GM21528 (cell line): ENCODE results near the gene KLHL13.
"Not testable (repeated sequence)": the region's sequence is repeated elsewhere in the genome, so short reads cannot be mapped to it uniquely, and the experiment has no call there.

Experiments used
- ATAC-seq: cut with Tn5 transposase; IDR thresholded peaks from one replicate; pipeline ENCODE4 v1.9.1; 2021; ENCODE audit warnings: mild to moderate bottlenecking, moderate library complexity; ENCODE audit not compliant: unreplicated experiment, low FRiP score

KLHL13 gene

DNA sequence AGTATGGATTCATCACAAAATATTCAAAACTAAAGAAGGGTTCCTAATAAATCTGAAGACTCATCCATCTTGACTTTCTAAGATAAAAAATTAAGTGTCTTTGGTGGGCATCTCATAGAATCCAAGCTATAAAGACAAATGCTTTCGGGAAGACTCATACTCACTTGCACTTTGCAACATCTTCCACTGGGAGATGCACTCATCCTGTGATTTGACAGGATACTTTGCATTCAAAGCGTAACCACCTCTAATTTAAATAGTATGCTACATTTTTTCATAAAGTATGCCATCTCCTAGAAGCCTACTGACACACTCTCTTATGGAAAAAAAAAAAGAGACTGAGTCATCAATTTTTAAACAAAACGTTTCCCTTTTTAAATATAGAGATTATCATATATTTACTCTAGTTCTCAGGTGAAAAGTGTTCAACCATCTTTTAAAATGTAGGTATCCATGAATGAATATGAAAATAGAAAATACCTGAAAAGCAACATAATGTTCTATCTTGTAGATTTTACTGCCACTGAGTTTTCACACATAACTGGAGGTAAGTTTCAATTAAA lies 119.6 kb downstream of the KLHL13 start:
- no peak for ATAC-seq

DNA sequence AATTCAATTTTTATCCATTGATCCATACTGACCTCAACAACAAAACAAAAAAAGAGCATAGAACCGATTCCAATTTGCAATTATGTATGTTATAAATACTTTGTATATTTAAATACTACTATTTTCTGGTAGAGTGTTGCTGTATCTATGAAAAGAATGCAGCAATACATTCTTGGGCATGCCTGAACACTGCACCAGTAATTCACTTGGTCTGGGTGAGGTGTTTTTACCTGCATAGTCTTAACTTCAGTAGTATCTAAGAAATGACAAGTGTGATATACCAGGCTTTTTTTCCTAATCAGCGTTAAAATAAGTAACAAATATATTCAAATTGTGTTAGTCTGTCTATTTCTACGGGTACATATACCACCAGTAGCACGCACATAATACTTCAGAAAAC lies 120.2 kb downstream of the KLHL13 start:
- no peak for ATAC-seq

- no peak for ATAC-seq
These were observed 121.2 kb downstream of the KLHL13 start for GRCh38 chrX:117995378-117995777.

- ATAC-seq = no peak
These were observed 124.4 kb downstream of the KLHL13 start for GRCh38 chrX:117992192-117992723.

DNA sequence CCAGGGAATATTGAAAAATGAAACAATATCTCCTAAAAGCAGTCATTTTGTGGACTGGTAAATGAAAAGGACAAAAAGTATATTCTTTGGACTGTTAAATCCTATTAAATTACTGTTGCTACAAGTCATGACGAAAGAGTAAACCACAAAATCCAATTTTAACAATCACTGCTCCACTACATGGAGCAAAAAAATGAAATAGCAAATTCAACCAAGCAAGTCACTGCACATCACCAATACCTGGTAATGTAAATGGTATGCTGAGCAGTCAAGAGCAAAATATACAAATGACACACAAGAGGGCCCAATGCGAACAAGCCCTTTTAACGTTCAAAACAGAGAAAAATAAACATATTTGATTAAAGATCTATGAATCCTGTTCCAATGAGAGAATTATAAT lies 126.2 kb downstream of the KLHL13 start:
- ATAC-seq = no peak

GRCh38 chrX:117989512-117989911 lies 127.1 kb downstream of the KLHL13 start:
- no peak for ATAC-seq

- ATAC-seq = no peak
These were observed 129.2 kb downstream of the KLHL13 start for GRCh38 chrX:117987373-117987772.

- no peak for ATAC-seq
These were observed 131.4 kb downstream of the KLHL13 start for GRCh38 chrX:117985241-117985640.

- ATAC-seq = no peak
These were observed 133.8 kb downstream of the KLHL13 start for GRCh38 chrX:117982694-117983392.

- no peak for ATAC-seq
These were observed 138.2 kb downstream of the KLHL13 start for GRCh38 chrX:117978402-117978801.

DNA sequence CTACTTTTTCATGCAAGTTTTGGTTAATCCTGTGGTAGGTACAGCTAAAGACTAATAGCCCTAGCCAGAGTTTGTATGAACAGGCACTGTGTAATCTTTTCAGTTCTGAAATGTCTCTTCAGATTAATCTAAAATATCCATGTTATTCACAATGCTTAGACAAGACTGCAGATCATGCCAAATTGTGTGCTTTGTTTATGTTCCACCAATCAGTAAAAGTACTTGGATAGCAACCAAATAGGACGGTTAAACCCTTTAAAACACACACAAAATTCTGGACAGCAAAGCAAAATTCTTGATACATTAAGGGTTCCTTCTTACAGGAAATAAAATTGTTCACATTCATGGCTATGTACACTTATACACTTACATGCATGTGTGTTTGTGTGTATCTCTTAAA lies 139.1 kb downstream of the KLHL13 start:
- no peak for ATAC-seq

DNA sequence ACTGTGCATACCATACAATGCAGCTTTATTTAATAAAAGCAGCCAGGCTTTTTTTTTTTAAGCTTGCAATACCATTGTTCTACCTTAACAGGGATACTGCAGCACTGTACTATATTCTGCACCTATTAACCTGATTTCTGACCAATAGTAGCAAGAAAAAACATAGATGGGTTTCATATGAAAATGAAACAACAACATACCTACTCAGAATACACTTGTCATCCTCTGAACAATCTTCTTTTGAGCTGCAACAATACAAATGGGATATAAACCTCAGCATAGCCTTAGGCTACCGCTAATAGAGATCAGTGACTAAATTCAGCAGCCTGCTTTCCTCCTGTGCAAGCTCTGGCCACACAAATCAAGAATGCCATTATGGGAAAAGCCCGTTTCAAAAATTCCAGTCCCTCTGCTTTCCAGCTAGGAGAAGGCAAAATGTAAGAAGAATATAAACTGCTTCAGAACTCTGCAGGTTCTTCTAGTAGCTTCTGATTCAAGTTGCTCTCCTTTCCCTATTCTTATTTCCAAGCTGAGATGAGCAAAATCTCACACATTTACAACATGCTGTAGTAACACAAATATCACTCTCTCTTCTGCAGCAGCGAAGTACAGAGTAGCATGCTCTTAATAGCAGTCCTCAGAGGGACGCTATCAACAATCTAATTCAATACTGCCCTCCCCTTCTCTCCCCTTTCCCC lies 143.4 kb downstream of the KLHL13 start:
- ATAC-seq = no peak

DNA sequence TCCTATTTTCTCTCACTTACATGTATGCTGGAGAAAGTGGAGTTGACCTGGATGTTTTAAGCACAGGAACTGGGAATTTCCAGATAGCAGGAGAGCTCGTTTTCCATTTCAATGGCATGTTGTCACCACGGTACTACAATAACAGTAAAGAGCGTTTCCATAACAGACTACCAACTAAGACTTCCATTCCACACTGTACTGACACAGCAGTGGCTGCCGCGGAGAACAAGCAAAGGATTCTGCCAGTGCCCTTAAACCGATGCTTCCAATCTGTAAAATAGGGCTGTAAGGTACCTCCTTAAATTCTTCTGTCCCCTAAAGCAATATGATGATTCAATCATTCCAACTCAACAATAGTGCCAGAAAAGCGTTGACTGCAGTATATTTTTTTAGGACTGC lies 143.9 kb downstream of the KLHL13 start:
- ATAC-seq = no peak

GRCh38 chrX:117969782-117970181 lies 146.8 kb downstream of the KLHL13 start:
- ATAC-seq = no peak

DNA sequence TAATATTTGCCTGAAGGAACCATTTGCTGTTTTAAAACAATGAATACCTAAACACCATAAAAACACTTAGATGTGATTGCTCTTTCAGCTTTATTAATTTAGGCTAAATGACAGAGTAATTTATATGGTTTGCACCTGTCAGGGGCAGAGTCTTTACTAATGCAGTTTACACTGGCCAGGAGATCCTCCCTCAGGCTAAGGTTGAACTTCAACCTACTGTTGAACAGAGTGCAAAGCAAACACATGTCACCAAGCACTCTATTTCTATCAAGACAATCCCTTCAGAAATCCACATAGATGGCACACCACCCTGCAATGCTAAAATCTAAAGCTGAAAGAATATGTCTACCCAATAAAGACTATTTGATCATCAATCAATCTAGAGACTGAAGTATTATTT lies 147.3 kb downstream of the KLHL13 start:
- no peak for ATAC-seq

GRCh38 chrX:117959045-117959444 lies 157.6 kb downstream of the KLHL13 start:
- ATAC-seq = no peak

DNA sequence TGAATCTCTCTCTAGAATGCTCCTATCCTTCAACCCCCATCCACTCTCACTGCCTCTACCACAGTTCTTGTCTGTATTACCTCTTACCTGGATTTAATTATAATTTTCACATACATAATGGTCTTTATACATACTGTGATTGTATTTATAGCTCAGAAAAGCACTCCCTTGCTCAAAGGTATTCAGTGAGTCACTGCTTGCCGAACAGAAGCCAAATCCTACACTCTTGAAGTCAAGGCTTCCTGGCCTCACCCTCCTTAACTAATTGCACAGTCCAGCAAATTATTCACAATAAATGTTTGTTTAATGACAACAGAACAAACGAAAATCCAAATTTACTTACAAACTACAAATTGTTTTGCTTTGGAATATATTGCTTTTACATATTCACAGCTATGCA lies 159.5 kb downstream of the KLHL13 start:
- no peak for ATAC-seq

GRCh38 chrX:117939296-117939695 lies 177.3 kb downstream of the KLHL13 start:
- ATAC-seq = not testable (repeated sequence)

DNA sequence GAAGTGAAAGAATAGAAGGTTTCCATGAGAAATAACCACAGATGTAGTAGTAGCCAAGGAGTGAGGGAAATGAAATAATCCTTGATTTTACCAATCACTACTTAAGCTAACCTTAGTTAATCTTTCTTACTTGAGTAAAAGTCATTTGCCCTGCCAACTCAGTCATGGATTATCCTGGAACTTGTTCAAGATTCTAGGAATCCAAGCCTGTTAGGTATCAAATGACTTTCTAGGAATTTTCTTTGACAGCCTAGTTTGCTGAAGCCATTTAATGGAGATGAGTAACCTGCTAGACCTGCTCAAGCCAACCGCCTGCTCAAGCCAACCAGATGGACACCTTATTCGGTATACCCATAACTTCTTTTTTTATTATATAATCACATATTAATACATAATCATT lies 180.5 kb downstream of the KLHL13 start:
- ATAC-seq = no peak

GRCh38 chrX:117930116-117930515 lies 186.5 kb downstream of the KLHL13 start:
- not testable (repeated sequence) for ATAC-seq

GRCh38 chrX:117919755-117920154 lies 196.9 kb downstream of the KLHL13 start:
- ATAC-seq = no peak

DNA sequence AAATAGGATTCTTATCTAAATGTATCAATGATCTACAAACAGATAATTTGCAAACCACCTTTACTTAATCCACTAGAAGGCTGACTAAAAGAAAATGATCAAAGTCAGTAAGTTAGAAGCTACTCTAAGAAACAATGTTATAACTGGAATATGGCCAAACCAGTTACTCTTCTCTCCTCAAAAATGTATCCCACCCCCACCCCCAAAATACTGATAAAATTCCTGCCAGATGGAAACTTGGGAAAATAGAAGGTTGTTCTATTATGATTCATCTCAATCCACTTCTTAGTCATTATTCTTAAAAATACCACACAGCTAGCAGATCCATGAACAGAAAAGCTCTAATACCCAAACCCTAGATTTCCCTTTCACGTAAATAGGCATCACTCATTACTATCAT lies 206.4 kb downstream of the KLHL13 start:
- no peak for ATAC-seq
